LNCAP (cell line): ENCODE data around the gene HOXA5.

Source experiments
- TF ChIP-seq, protein P1 (sequence below): fragments of 450-650 bp; IDR thresholded peaks from 2 replicates; pipeline ENCODE4 v1.5.1; 2017; ENCODE audit warnings: mild to moderate bottlenecking

Gene HOXA5

DNA sequence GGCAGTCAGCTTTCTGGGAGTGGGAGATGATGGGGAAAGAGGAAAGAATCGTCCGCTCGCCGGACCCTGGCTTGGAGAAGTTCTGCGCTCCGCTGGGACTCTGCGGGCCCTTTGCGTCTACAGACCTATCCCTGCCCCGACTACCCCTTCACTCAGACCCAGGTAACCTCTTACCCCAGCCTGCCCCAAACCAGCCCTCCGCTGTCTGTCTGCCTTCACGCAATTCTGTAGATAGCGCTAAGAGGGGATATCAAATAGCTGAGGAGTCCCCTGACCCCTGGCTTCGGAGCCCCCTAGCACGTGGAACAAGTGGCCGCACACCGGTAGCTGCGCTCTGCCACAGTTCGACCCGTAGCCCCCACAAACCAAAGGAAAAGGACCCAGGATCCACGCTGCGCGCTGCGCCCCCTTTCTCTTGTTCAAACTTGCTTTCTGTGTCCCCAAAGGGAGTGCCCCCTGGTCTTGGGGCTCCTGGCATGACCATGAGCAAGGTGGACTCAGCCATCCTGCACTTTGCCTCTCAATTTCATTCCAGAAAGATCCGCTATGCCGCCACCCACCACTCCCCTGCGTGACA lies 19.9 kb downstream of the HOXA5 start:
- TF ChIP-seq, protein P1, sequence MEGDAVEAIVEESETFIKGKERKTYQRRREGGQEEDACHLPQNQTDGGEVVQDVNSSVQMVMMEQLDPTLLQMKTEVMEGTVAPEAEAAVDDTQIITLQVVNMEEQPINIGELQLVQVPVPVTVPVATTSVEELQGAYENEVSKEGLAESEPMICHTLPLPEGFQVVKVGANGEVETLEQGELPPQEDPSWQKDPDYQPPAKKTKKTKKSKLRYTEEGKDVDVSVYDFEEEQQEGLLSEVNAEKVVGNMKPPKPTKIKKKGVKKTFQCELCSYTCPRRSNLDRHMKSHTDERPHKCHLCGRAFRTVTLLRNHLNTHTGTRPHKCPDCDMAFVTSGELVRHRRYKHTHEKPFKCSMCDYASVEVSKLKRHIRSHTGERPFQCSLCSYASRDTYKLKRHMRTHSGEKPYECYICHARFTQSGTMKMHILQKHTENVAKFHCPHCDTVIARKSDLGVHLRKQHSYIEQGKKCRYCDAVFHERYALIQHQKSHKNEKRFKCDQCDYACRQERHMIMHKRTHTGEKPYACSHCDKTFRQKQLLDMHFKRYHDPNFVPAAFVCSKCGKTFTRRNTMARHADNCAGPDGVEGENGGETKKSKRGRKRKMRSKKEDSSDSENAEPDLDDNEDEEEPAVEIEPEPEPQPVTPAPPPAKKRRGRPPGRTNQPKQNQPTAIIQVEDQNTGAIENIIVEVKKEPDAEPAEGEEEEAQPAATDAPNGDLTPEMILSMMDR = no peak

GRCh38 chr7:27123007-27123476 lies 20.4 kb downstream of the HOXA5 start:
- TF ChIP-seq, protein P1 = no peak

- TF ChIP-seq, protein P1 = no peak
These were observed 21.2 kb downstream of the HOXA5 start for GRCh38 chr7:27122077-27122910.

GRCh38 chr7:27121684-27122076 lies 21.8 kb downstream of the HOXA5 start:
- TF ChIP-seq, protein P1 = no peak

DNA sequence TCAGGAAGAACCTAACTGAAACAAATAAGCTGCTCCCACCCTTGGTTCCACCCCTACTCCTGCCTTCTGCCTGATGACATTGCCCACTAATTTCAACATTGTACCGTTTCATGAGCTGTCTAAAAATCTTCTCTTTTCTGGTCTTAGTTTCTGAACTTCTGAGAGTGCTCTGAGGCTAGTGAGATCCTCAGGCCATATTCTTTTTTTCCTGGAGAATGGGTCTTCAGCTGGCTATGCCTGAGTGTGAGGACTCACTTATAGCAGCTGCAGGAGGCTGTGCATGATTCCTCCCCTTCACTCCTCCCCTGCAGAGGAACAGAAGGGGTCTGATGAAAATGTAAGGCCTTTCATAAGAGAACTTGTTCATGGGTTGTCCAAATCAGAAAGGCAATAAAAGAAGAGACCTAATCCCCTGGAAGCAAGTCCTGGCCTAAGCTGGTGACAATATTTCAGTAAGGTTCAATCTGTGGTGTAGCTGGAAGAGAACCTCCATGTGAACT lies 24.0 kb downstream of the HOXA5 start:
- TF ChIP-seq, protein P1 = no peak

DNA sequence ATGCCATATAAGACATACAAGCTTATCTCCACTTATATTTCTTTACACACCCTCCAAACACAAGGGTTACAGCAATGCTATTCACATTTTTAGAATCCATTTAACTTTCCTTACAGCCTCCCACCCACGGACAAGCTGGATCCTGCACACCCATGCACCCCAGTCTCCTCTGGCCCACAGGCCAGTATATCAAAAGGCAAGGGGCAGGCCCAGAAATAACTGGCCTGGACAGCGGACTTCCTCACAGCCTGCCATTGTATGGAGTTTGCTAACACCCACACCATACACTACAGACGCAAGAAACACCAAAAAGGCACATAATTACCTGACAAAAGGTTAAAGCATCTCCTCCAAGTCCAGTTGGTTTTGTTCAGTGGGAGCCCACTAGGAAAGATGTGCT lies 24.9 kb downstream of the HOXA5 start:
- TF ChIP-seq, protein P1 = no peak

- TF ChIP-seq, protein P1 = no peak
These were observed 25.5 kb downstream of the HOXA5 start for GRCh38 chr7:27117887-27118491.
